GM23338 (cell line): ENCODE measurements around the gene GRIK4. TPM values are rescaled to one million over a fixed set of nuclear protein-coding genes. Genes with fewer than 3 reads are reported as not detected.

ENCODE experiments used
- ATAC-seq: fragments of 200-7000 bp; cut with Tn5 transposase; 3 replicates; pipeline ENCODE4 v1.9.1; 2020
- DNase-seq: peaks from one replicate; pipeline ENCODE4 v3.0.0-alpha.2; 2015; ENCODE audit warnings: low spot score
- H2AFZ ChIP-seq: fragments of 200-600 bp; sonication (generic); 2 replicates; pipeline ENCODE4 v1.8.0; 2016; ENCODE audit warnings: antibody characterized with exemption, mild to moderate bottlenecking, moderate library complexity
- H3F3A ChIP-seq: fragments of 200-600 bp; sonication (generic); replicated peaks from 2 replicates; pipeline ENCODE4 v1.8.0; 2017; ENCODE audit warnings: antibody characterized with exemption, mixed run types, low read depth
- H3K27ac ChIP-seq: fragments of 200-600 bp; sonication (generic); 2 replicates; pipeline ENCODE4 v1.6.1; 2016; ENCODE audit warnings: low read depth
- H3K27me3 ChIP-seq: fragments of 200-600 bp; sonication (generic); 2 replicates; pipeline ENCODE4 v1.8.0; 2016; ENCODE audit warnings: mild to moderate bottlenecking, mixed run types, moderate library complexity; ENCODE audit not compliant: insufficient read depth
- H3K36me3 ChIP-seq: fragments of 200-600 bp; sonication (generic); 2 replicates; pipeline ENCODE4 v1.8.0; 2016; ENCODE audit warnings: mild to moderate bottlenecking; ENCODE audit not compliant: insufficient read depth
- H3K4me1 ChIP-seq: fragments of 200-600 bp; sonication (generic); 2 replicates; pipeline ENCODE4 v1.8.0; 2016; ENCODE audit warnings: mild to moderate bottlenecking, moderate library complexity; ENCODE audit not compliant: insufficient read depth
- H3K4me2 ChIP-seq: fragments of 200-600 bp; sonication (generic); 2 replicates; pipeline ENCODE4 v1.7.1; 2017; ENCODE audit warnings: mixed run types
- H3K4me3 ChIP-seq: fragments of 200-600 bp; sonication (generic); 2 replicates; pipeline ENCODE4 v1.6.1; 2016; ENCODE audit warnings: mixed run types
- H3K79me2 ChIP-seq: fragments of 200-600 bp; sonication (generic); replicated peaks from 2 replicates; pipeline ENCODE4 v1.8.0; 2017; ENCODE audit warnings: mild to moderate bottlenecking; ENCODE audit not compliant: insufficient read depth
- H3K9me2 ChIP-seq: fragments of 200-600 bp; sonication (generic); 2 replicates; pipeline ENCODE4 v1.8.0; 2017; ENCODE audit not compliant: insufficient read depth
- H4K20me1 ChIP-seq: fragments of 200-600 bp; sonication (generic); replicated peaks from 2 replicates; pipeline ENCODE4 v1.8.0; 2017; ENCODE audit warnings: mild to moderate bottlenecking; ENCODE audit not compliant: insufficient read depth
- H3K27ac Mint-ChIP-seq: 2 replicates; pipeline ENCODE4 v1.8.0; 2020; ENCODE audit warnings: inconsistent platforms, mild to moderate bottlenecking, moderate library complexity, mixed read lengths
- H3K27me3 Mint-ChIP-seq: 3 replicates; pipeline ENCODE4 v1.8.0; 2022; ENCODE audit warnings: low read depth, mild to moderate bottlenecking, moderate library complexity, mixed read lengths, inconsistent platforms; ENCODE audit not compliant: insufficient read depth, poor library complexity
- H3K36me3 Mint-ChIP-seq: 3 replicates; pipeline ENCODE4 v1.8.0; 2021; ENCODE audit warnings: low read depth, mild to moderate bottlenecking, inconsistent platforms, moderate library complexity, mixed read lengths
- H3K4me1 Mint-ChIP-seq: 3 replicates; pipeline ENCODE4 v1.8.0; 2020; ENCODE audit warnings: mild to moderate bottlenecking, inconsistent platforms, mixed read lengths
- H3K4me3 Mint-ChIP-seq: 3 replicates; pipeline ENCODE4 v1.8.0; 2021; ENCODE audit warnings: moderate library complexity, mild to moderate bottlenecking, inconsistent platforms, mixed read lengths
- H3K9me3 Mint-ChIP-seq: 3 replicates; pipeline ENCODE4 v1.8.0; 2020; ENCODE audit warnings: moderate library complexity, mild to moderate bottlenecking, inconsistent platforms, mixed read lengths
- CREB1 ChIP-seq: fragments of 250-450 bp; sonication (Bioruptor Pico); IDR thresholded peaks from 2 replicates; pipeline ENCODE4 v1.5.0; 2020; ENCODE audit warnings: low read depth, mild to moderate bottlenecking, moderate library complexity
- EZH2 ChIP-seq: fragments of 200-600 bp; sonication (generic); IDR thresholded peaks from one replicate; pipeline ENCODE4 v1.8.0; 2017; ENCODE audit warnings: antibody characterized with exemption, mild to moderate bottlenecking, low read depth; ENCODE audit not compliant: unreplicated experiment
- NANOG ChIP-seq: IDR thresholded peaks from 2 replicates; pipeline ENCODE4 v1.6.1; 2016; ENCODE audit warnings: antibody characterized with exemption, borderline replicate concordance
- POLR2AphosphoS5 ChIP-seq: IDR thresholded peaks from 2 replicates; pipeline ENCODE4 v1.6.1; 2016; ENCODE audit warnings: antibody characterized with exemption, low read depth
- STAT1 ChIP-seq: IDR thresholded peaks from one replicate; pipeline ENCODE4 v1.6.1; 2016; ENCODE audit warnings: antibody characterized with exemption; ENCODE audit not compliant: unreplicated experiment
- ZNF114 ChIP-seq: fragments of 250-450 bp; sonication (Bioruptor Pico); IDR thresholded peaks from 2 replicates; pipeline ENCODE4 v1.5.0; 2020; ENCODE audit warnings: mild to moderate bottlenecking, moderate library complexity
- polyA plus RNA-seq: library from polyadenylated mRNA; unstranded; fragments of >200 nt; fragmentation: Nextera tagmentation; extraction: Ambion mirVana; gene quantifications from 2 replicates; pipeline ENCODE4 v1.2.1, GENCODE V29; 2016
- total RNA-seq: library from RNA; depleted of rRNA; stranded (reverse); fragments of >200 nt; shearing (Covaris generic); gene quantifications from 2 replicates; pipeline ENCODE4 v1.2.3, GENCODE V29; 2014
- TF ChIP-seq, protein P1 (sequence below), 2 experiments: fragments of 200-600 bp in 1 of 2; sonication (generic) in 1 of 2; conservative IDR thresholded peaks; 2 replicates each; pipeline versions ENCODE4 v1.5.1 to v1.6.1; 2016 to 2017; ENCODE audit warnings: antibody characterized with exemption in 2 of 2, low read depth in 2 of 2, mild to moderate bottlenecking in 2 of 2, moderate library complexity in 1 of 2
- TF ChIP-seq, protein P2 (sequence below): IDR thresholded peaks from one replicate; pipeline ENCODE4 v1.6.1; 2018; ENCODE audit warnings: antibody characterized with exemption; ENCODE audit not compliant: unreplicated experiment

The GRIK4 gene
- total and polyA plus RNA-seq, 2 experiments from 2014 or later: 0.63 to 2.2 TPM

DNA sequence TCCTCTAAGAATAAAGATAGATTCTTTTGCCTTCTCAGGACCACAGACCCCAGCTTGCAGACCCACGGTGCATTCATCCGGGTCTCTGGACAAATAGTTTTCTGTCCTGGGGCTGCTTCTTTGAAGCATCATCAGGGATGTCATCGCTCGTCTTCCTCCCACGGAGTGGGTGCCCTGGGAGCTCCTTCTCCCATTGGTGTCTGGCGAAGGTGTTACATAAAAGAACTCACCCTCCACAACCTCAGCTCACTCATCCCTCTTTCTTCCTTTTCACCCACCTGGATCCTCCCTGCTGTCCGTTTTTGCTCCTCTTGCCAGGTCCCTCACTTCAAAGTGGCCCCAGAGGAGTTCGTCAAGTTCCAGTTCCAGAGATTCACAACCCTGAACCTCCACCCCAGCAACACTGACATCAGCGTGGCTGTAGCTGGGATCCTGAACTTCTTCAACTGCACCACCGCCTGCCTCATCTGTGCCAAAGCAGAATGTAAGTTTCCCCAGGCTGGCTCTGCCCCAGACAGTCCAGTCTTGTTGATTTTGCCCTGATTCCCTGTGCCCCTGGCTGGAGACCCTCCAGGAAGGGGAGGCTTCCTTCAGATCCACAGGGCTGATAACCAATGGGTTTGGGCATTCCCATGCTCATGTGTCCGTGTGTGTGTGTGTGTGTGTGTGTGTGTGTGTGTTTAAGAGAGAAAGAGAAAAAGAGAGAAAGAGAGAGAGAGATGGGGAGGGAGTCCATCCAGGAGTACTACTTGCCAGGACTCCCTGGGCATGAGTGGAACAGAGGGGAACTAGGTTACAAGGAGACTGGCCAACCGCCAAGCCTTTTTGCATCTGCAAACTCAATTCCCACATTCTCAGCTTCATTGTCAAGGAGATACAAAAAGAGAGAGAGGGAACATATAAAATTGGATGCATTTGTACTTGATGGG, 308.2 kb downstream of the GRIK4 start (continued):
- TF ChIP-seq STAT1: no peak
- no peak for TF ChIP-seq CREB1 (CRISPR knock-in tag)

DNA sequence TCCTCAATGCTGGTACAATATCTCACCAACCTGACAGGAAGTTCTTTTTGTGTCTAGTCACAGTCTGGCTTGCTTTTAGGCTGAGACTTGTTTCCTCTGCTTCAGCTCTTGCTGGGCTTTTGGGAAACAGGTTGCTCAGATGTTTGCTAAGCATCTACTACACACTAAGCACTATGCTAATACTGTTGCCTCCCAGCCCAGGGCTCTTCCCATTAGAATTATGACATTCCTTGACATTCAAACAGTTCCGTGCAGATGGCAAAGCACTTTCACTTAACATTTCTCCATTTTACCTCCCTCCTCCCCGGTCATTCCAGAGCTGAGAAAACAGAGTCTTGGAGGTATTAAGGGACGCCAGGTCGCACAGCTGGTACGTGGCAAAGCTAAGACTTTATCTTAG, 311.6 kb downstream of the GRIK4 start:
- Mint-ChIP-seq H3K36me3 (no peaks in the 10 kb centered on the region), H3K9me3 (no peaks in the 10 kb centered on the region), H3K27me3 (peaks cover 5% of the 10 kb centered on the region), H3K27ac (no peak overlapping the region), H3K4me3 (no peak overlapping the region), H3K4me1 (no peaks in the 10 kb centered on the region; the same call in 2 of the 3 replicates)
- no peaks in the 10 kb centered on the region for H3K79me2 ChIP-seq
- H3K4me2 ChIP-seq: no peak overlapping the region
- no peaks in the 10 kb centered on the region for H3F3A ChIP-seq
- no peak overlapping the region for H3K4me3 ChIP-seq
- no peak for DNase-seq
- H4K20me1 ChIP-seq: no peaks in the 10 kb centered on the region
- ATAC-seq: no peak
- H2AFZ ChIP-seq: no peak overlapping the region
- H3K9me2 ChIP-seq: no peaks in the 10 kb centered on the region
- TF ChIP-seq, protein P1, sequence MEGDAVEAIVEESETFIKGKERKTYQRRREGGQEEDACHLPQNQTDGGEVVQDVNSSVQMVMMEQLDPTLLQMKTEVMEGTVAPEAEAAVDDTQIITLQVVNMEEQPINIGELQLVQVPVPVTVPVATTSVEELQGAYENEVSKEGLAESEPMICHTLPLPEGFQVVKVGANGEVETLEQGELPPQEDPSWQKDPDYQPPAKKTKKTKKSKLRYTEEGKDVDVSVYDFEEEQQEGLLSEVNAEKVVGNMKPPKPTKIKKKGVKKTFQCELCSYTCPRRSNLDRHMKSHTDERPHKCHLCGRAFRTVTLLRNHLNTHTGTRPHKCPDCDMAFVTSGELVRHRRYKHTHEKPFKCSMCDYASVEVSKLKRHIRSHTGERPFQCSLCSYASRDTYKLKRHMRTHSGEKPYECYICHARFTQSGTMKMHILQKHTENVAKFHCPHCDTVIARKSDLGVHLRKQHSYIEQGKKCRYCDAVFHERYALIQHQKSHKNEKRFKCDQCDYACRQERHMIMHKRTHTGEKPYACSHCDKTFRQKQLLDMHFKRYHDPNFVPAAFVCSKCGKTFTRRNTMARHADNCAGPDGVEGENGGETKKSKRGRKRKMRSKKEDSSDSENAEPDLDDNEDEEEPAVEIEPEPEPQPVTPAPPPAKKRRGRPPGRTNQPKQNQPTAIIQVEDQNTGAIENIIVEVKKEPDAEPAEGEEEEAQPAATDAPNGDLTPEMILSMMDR (conservative IDR thresholded peaks at IDR 0.05; ENCODE audit: low read depth in 2 of 2): no peak
- TF ChIP-seq, protein P2, sequence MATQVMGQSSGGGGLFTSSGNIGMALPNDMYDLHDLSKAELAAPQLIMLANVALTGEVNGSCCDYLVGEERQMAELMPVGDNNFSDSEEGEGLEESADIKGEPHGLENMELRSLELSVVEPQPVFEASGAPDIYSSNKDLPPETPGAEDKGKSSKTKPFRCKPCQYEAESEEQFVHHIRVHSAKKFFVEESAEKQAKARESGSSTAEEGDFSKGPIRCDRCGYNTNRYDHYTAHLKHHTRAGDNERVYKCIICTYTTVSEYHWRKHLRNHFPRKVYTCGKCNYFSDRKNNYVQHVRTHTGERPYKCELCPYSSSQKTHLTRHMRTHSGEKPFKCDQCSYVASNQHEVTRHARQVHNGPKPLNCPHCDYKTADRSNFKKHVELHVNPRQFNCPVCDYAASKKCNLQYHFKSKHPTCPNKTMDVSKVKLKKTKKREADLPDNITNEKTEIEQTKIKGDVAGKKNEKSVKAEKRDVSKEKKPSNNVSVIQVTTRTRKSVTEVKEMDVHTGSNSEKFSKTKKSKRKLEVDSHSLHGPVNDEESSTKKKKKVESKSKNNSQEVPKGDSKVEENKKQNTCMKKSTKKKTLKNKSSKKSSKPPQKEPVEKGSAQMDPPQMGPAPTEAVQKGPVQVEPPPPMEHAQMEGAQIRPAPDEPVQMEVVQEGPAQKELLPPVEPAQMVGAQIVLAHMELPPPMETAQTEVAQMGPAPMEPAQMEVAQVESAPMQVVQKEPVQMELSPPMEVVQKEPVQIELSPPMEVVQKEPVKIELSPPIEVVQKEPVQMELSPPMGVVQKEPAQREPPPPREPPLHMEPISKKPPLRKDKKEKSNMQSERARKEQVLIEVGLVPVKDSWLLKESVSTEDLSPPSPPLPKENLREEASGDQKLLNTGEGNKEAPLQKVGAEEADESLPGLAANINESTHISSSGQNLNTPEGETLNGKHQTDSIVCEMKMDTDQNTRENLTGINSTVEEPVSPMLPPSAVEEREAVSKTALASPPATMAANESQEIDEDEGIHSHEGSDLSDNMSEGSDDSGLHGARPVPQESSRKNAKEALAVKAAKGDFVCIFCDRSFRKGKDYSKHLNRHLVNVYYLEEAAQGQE: no peak
- no peak for TF ChIP-seq POLR2AphosphoS5
- no peak for TF ChIP-seq ZNF114 (CRISPR knock-in tag)
- no peak for TF ChIP-seq NANOG
- no peak for TF ChIP-seq EZH2
- H3K27ac ChIP-seq: no peak overlapping the region
- H3K4me1 ChIP-seq: no peaks in the 10 kb centered on the region
- H3K36me3 ChIP-seq: no peaks in the 10 kb centered on the region
- H3K27me3 ChIP-seq: no peaks in the 10 kb centered on the region
